ENCODE results near the gene MYO9B. TPM values are rescaled to one million over a fixed set of nuclear protein-coding genes. Genes with fewer than 3 reads are reported as not detected.

MYO9B gene
- polyA plus RNA-seq, 3 donors: 5.9 to 366 (median 7.5) TPM

DNA sequence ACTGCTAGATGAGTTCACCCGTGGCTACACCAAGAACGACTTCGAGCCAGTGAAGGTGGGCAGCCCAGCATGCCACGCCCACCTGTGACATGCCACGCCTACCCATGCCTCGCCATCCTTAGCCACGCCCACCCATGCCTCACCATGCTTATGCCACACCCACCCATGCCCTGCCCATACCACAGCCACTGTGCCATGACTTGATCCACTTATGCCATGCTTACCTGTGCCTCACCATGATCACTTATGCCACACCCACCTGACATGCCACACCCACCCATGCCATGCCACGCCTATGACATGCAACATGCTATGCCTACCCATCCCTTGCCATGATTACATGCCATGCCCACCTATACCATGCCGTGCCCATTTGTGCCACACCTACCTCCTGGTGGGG, 126.7 kb downstream of the MYO9B start:
- Histone ChIP-seq H3K4me3 (replicated peaks in 1 of 3; ENCODE audit: low read depth in 2 of 3, low read length in 3 of 3) (no peak overlapping the region), H3K36me3 (replicated peaks in 1 of 2; ENCODE audit: control insufficient read depth in 1 of 2, insufficient read depth in 2 of 2, low read length in 2 of 2) (peaks cover 89 to 100% of the 10 kb centered on the region in 2 donors), H2AFZ (ENCODE audit: insufficient read depth, low read depth, low read length, poor library complexity, severe bottlenecking) (no peak overlapping the region), H3K27ac (ENCODE audit: low read depth in 1 of 2, low read length in 2 of 2) (peak overlapping the region in 1 of 2 donors; percentile 27), H3K4me2 (replicated peaks; ENCODE audit: extremely low read depth, low read length, poor library complexity, severe bottlenecking) (no peak overlapping the region), H4K20me1 (ENCODE audit: insufficient read depth, low read length) (peaks cover 51% of the 10 kb centered on the region), H3K4me1 (ENCODE audit: control insufficient read depth in 1 of 2, insufficient read depth in 2 of 2, low read length in 2 of 2) (no peaks in the 10 kb centered on the region), H3K27me3 (ENCODE audit: control insufficient read depth in 2 of 2, insufficient read depth in 2 of 2, low read length in 2 of 2) (no peaks in the 10 kb centered on the region), H3K9ac (ENCODE audit: insufficient read depth, low read length, poor library complexity, severe bottlenecking) (no peak overlapping the region), H3K79me2 (ENCODE audit: insufficient read depth, low read length) (no peaks in the 10 kb centered on the region), H3K9me3 (replicated peaks in 1 of 2; ENCODE audit: control insufficient read depth in 1 of 2, insufficient read depth in 1 of 2, low read length in 2 of 2) (no peaks in the 10 kb centered on the region)
- Mint-ChIP-seq H3K9me3 (no peaks in the 10 kb centered on the region), H3K36me3 (peaks cover 88 to 97% of the 10 kb centered on the region in 2 donors), H3K27ac (peak overlapping the region in 3 of 7 donors; percentile 47 to 64 (median 59)), H3K27me3 (ENCODE audit: low read depth in 3 of 3) (peaks cover 0 to 1% (median 0%) of the 10 kb centered on the region in 3 donors), H3K4me3 (no peak overlapping the region), H3K4me1 (no peaks in the 10 kb centered on the region)
- intact Hi-C loops (cut with micrococcal nuclease): loop anchor here in 1 of 2 donors (5.0 kb wide), 1 partner anchor 35 kb away; no protein-coding TSS in a partner anchor
- WGBS (ENCODE audit: insufficient coverage): 84% methylated on average over 8 of the region's 9 CpGs
- DNase-seq: no peak
- TF ChIP-seq, protein P1, sequence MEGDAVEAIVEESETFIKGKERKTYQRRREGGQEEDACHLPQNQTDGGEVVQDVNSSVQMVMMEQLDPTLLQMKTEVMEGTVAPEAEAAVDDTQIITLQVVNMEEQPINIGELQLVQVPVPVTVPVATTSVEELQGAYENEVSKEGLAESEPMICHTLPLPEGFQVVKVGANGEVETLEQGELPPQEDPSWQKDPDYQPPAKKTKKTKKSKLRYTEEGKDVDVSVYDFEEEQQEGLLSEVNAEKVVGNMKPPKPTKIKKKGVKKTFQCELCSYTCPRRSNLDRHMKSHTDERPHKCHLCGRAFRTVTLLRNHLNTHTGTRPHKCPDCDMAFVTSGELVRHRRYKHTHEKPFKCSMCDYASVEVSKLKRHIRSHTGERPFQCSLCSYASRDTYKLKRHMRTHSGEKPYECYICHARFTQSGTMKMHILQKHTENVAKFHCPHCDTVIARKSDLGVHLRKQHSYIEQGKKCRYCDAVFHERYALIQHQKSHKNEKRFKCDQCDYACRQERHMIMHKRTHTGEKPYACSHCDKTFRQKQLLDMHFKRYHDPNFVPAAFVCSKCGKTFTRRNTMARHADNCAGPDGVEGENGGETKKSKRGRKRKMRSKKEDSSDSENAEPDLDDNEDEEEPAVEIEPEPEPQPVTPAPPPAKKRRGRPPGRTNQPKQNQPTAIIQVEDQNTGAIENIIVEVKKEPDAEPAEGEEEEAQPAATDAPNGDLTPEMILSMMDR (IDR thresholded peaks at IDR 0.05): no peak

DNA sequence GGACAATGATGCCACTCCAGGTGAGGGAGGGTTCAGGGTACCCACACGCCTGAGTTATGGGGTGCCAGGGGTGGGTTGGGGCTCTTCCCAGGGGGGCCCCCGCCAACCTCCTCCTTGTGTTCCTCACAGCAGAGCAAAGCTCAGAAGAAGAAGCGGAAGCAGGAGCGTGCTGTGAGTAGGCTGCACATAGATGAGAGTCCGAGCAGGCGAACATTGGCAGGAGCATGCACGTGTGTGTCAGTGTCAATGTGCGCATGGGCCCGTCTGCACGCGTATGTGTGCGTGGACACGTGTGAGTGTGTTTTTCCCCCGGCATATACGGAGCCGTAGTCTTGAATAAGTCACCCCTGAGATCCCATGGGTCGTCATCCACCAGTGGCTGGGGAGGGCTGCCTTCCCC, 127.1 kb downstream of the MYO9B start:
- DNase-seq: no peak
- H2AFZ ChIP-seq (ENCODE audit: insufficient read depth, low read depth, low read length, poor library complexity, severe bottlenecking): no peak overlapping the region
- Mint-ChIP-seq H3K27me3 (ENCODE audit: low read depth in 3 of 3) (peaks cover 0 to 1% (median 0%) of the 10 kb centered on the region in 3 donors), H3K4me3 (no peak overlapping the region), H3K36me3 (peaks cover 85 to 95% of the 10 kb centered on the region in 2 donors), H3K9me3 (no peaks in the 10 kb centered on the region), H3K4me1 (no peaks in the 10 kb centered on the region), H3K27ac (peak overlapping the region in 1 of 7 donors; percentile 66)
- H3K27ac ChIP-seq (ENCODE audit: low read depth in 1 of 2, low read length in 2 of 2): peak overlapping the region in 1 of 2 donors; percentile 27
- no peaks in the 10 kb centered on the region for H3K9me3 ChIP-seq (replicated peaks in 1 of 2; ENCODE audit: control insufficient read depth in 1 of 2, insufficient read depth in 1 of 2, low read length in 2 of 2)
- peaks cover 51% of the 10 kb centered on the region for H4K20me1 ChIP-seq (ENCODE audit: insufficient read depth, low read length)
- H3K79me2 ChIP-seq (ENCODE audit: insufficient read depth, low read length): no peaks in the 10 kb centered on the region
- TF ChIP-seq, protein P1 (IDR thresholded peaks at IDR 0.05): no peak
- H3K36me3 ChIP-seq (replicated peaks in 1 of 2; ENCODE audit: control insufficient read depth in 1 of 2, insufficient read depth in 2 of 2, low read length in 2 of 2): peaks cover 87 to 98% of the 10 kb centered on the region in 2 donors
- intact Hi-C loops (cut with micrococcal nuclease): loop anchor here in 1 of 2 donors (5.0 kb wide), 1 partner anchor 35 kb away; no protein-coding TSS in a partner anchor
- whole genome bisulfite sequencing (ENCODE audit: insufficient coverage): 94% methylated on average over 17 of the region's 17 CpGs
- no peaks in the 10 kb centered on the region for H3K27me3 ChIP-seq (ENCODE audit: control insufficient read depth in 2 of 2, insufficient read depth in 2 of 2, low read length in 2 of 2)
- no peak overlapping the region for H3K4me2 ChIP-seq (replicated peaks; ENCODE audit: extremely low read depth, low read length, poor library complexity, severe bottlenecking)
- H3K4me3 ChIP-seq (replicated peaks in 1 of 3; ENCODE audit: low read depth in 2 of 3, low read length in 3 of 3): no peak overlapping the region
- no peaks in the 10 kb centered on the region for H3K4me1 ChIP-seq (ENCODE audit: control insufficient read depth in 1 of 2, insufficient read depth in 2 of 2, low read length in 2 of 2)
- no peak overlapping the region for H3K9ac ChIP-seq (ENCODE audit: insufficient read depth, low read length, poor library complexity, severe bottlenecking)

Data from CD14-positive monocyte (primary cell).